Measurements from ENCODE around the gene CFAP206. TPM values are rescaled to one million over a fixed set of nuclear protein-coding genes. Genes with fewer than 3 reads are reported as not detected.

CFAP206 gene
- total RNA-seq, 1 donor: 0.36 TPM

GRCh38 chr6:87430499-87430898 is 22.7 kb downstream of the CFAP206 start:
- no peaks in the 10 kb centered on the region for H4K20me1 ChIP-seq (ENCODE audit: insufficient read depth, low read length)
- no peaks in the 10 kb centered on the region for H3K79me2 ChIP-seq (ENCODE audit: insufficient read depth, low read length)
- no peak overlapping the region for H2AFZ ChIP-seq (ENCODE audit: low read length)
- no peak for TF ChIP-seq CTCF (IDR thresholded peaks at IDR 0.05; ENCODE audit: extremely low read depth, low read depth, low read length)
- H3K27me3 ChIP-seq (ENCODE audit: insufficient read depth, low read length): no peaks in the 10 kb centered on the region
- no peak overlapping the region for H3K4me3 ChIP-seq (ENCODE audit: insufficient read depth, low read length)
- H3K36me3 ChIP-seq (ENCODE audit: insufficient read depth, low read length): no peaks in the 10 kb centered on the region
- no peaks in the 10 kb centered on the region for H3K4me1 ChIP-seq (ENCODE audit: insufficient read depth, low read length)
- H3K4me2 ChIP-seq (ENCODE audit: insufficient read depth, low read length): no peak overlapping the region
- no peak for DNase-seq (ENCODE audit: insufficient read length, low spot score, missing footprints)
- H3K27ac ChIP-seq (ENCODE audit: low read depth, low read length): no peak overlapping the region
- H3K9me3 ChIP-seq (ENCODE audit: low read depth, low read length): no peaks in the 10 kb centered on the region

GRCh38 chr6:87431263-87431662 is 23.5 kb downstream of the CFAP206 start:
- Histone ChIP-seq H3K79me2 (ENCODE audit: insufficient read depth, low read length) (no peaks in the 10 kb centered on the region), H3K9me3 (ENCODE audit: low read depth, low read length) (no peaks in the 10 kb centered on the region), H3K27me3 (ENCODE audit: insufficient read depth, low read length) (no peaks in the 10 kb centered on the region), H3K36me3 (ENCODE audit: insufficient read depth, low read length) (no peaks in the 10 kb centered on the region), H3K27ac (ENCODE audit: low read depth, low read length) (no peak overlapping the region), H3K4me1 (ENCODE audit: insufficient read depth, low read length) (no peaks in the 10 kb centered on the region), H4K20me1 (ENCODE audit: insufficient read depth, low read length) (no peaks in the 10 kb centered on the region), H3K4me3 (ENCODE audit: insufficient read depth, low read length) (no peak overlapping the region), H3K4me2 (ENCODE audit: insufficient read depth, low read length) (no peak overlapping the region), H2AFZ (ENCODE audit: low read length) (no peak overlapping the region)
- DNase-seq (ENCODE audit: insufficient read length, low spot score, missing footprints): no peak
- no peak for TF ChIP-seq CTCF (IDR thresholded peaks at IDR 0.05; ENCODE audit: extremely low read depth, low read depth, low read length)

- Histone ChIP-seq H3K36me3 (ENCODE audit: insufficient read depth, low read length) (no peaks in the 10 kb centered on the region), H3K27ac (ENCODE audit: low read depth, low read length) (no peak overlapping the region), H3K4me1 (ENCODE audit: insufficient read depth, low read length) (no peaks in the 10 kb centered on the region), H3K27me3 (ENCODE audit: insufficient read depth, low read length) (no peaks in the 10 kb centered on the region), H3K4me3 (ENCODE audit: insufficient read depth, low read length) (no peak overlapping the region), H3K9me3 (ENCODE audit: low read depth, low read length) (no peaks in the 10 kb centered on the region), H3K79me2 (ENCODE audit: insufficient read depth, low read length) (no peaks in the 10 kb centered on the region), H4K20me1 (ENCODE audit: insufficient read depth, low read length) (no peaks in the 10 kb centered on the region), H3K4me2 (ENCODE audit: insufficient read depth, low read length) (no peak overlapping the region), H2AFZ (ENCODE audit: low read length) (no peak overlapping the region)
- TF ChIP-seq CTCF (IDR thresholded peaks at IDR 0.05; ENCODE audit: extremely low read depth, low read depth, low read length): no peak
- peak; percentile 61 for DNase-seq (ENCODE audit: insufficient read length, low spot score, missing footprints)
These were observed 28.7 kb downstream of the CFAP206 start for GRCh38 chr6:87436435-87436834.

GRCh38 chr6:87441711-87442110 is 33.9 kb downstream of the CFAP206 start:
- no peak for DNase-seq (ENCODE audit: insufficient read length, low spot score, missing footprints)
- no peak overlapping the region for H2AFZ ChIP-seq (ENCODE audit: low read length)
- H3K36me3 ChIP-seq (ENCODE audit: insufficient read depth, low read length): no peaks in the 10 kb centered on the region
- H3K9me3 ChIP-seq (ENCODE audit: low read depth, low read length): no peaks in the 10 kb centered on the region
- H3K27ac ChIP-seq (ENCODE audit: low read depth, low read length): no peak overlapping the region
- TF ChIP-seq CTCF (IDR thresholded peaks at IDR 0.05; ENCODE audit: extremely low read depth, low read depth, low read length): no peak
- no peaks in the 10 kb centered on the region for H3K27me3 ChIP-seq (ENCODE audit: insufficient read depth, low read length)
- H3K79me2 ChIP-seq (ENCODE audit: insufficient read depth, low read length): no peaks in the 10 kb centered on the region
- no peaks in the 10 kb centered on the region for H4K20me1 ChIP-seq (ENCODE audit: insufficient read depth, low read length)
- H3K4me1 ChIP-seq (ENCODE audit: insufficient read depth, low read length): no peaks in the 10 kb centered on the region
- no peak overlapping the region for H3K4me2 ChIP-seq (ENCODE audit: insufficient read depth, low read length)
- no peak overlapping the region for H3K4me3 ChIP-seq (ENCODE audit: insufficient read depth, low read length)

Measured in osteoblast (primary cell).